ENCODE measurements around the gene OGFOD2.

Gene OGFOD2

DNA sequence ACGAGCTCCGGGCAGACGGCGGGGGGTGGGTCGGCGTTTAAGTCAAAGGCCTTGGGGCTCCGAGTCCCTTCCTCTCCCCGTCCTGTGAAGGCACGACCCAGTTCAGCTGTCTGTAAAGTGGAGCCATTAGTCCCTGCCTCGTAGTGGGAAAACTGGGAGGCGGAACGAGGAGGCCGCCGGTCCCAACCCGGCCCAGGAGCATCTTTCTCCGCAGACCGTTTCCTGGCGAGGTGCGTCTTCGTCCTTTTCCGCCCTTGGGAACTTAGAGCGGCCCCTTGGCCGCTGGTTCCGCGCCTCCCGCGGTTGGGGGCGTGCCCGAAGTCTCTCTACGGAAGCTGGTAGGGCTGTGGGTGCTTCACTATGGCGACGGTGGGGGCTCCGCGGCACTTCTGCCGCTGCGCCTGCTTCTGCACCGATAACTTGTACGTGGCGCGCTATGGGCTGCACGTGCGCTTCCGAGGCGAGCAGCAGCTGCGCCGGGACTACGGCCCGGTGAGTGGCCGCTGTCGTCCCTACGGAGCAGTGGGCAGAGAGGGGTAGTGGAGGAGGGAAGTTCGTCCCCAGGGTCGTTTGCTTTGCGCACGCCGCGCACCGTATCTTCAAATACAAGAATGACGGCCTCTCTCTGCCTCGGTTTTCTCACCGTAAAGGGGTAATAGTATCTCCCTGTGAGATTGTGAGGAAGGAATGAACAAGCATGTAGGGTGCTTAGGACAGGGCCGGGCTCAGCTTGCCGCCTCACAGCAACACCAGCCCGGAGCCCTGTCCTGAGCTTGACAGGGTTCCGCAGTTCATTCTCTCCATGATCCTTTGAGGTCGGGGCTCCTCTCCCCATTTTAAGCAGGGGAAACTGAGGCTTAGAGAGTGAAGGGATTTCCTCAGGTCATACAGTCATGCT, at the start of gene OGFOD2:
TSS of gene OGFOD2 (plus strand) at position 353 of the 898 bp plus-strand sequence. CDS start at position 361, 8 bp downstream.
- H4K20me1 ChIP-seq (ENCODE audit: insufficient read depth), result no peaks in the 10 kb centered on the region
- H2AFZ ChIP-seq (ENCODE audit: low read depth), result peak within 1 kb of the TSS; percentile 97
- peak within 1 kb of the TSS; percentile 93 for H3K9ac ChIP-seq
- H3K4me3 ChIP-seq (IDR thresholded peaks at IDR 0.05; ENCODE audit: insufficient read depth, low read depth, low read length), result peak within 1 kb of the TSS; percentile 44
- H3K27me3 ChIP-seq (ENCODE audit: insufficient read depth, low read depth), result no peaks in the 10 kb centered on the region
- H3K4me1 ChIP-seq (ENCODE audit: low read depth, poor library complexity, severe bottlenecking), result peaks cover 13% of the 10 kb centered on the region
- H3K4me2 ChIP-seq, result peak within 1 kb of the TSS; percentile 89
- no peaks in the 10 kb centered on the region for H3K36me3 ChIP-seq (ENCODE audit: insufficient read depth)
- H3K79me2 ChIP-seq (ENCODE audit: insufficient read depth, low read depth), result peaks cover 11% of the 10 kb centered on the region; the same call in 1 of the 2 replicates
- H3K27ac ChIP-seq, result peak within 1 kb of the TSS; percentile 92
- TF ChIP-seq, protein P1, sequence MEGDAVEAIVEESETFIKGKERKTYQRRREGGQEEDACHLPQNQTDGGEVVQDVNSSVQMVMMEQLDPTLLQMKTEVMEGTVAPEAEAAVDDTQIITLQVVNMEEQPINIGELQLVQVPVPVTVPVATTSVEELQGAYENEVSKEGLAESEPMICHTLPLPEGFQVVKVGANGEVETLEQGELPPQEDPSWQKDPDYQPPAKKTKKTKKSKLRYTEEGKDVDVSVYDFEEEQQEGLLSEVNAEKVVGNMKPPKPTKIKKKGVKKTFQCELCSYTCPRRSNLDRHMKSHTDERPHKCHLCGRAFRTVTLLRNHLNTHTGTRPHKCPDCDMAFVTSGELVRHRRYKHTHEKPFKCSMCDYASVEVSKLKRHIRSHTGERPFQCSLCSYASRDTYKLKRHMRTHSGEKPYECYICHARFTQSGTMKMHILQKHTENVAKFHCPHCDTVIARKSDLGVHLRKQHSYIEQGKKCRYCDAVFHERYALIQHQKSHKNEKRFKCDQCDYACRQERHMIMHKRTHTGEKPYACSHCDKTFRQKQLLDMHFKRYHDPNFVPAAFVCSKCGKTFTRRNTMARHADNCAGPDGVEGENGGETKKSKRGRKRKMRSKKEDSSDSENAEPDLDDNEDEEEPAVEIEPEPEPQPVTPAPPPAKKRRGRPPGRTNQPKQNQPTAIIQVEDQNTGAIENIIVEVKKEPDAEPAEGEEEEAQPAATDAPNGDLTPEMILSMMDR (conservative IDR thresholded peaks at IDR 0.05; ENCODE audit: low read depth, low read length), result no peak

DNA sequence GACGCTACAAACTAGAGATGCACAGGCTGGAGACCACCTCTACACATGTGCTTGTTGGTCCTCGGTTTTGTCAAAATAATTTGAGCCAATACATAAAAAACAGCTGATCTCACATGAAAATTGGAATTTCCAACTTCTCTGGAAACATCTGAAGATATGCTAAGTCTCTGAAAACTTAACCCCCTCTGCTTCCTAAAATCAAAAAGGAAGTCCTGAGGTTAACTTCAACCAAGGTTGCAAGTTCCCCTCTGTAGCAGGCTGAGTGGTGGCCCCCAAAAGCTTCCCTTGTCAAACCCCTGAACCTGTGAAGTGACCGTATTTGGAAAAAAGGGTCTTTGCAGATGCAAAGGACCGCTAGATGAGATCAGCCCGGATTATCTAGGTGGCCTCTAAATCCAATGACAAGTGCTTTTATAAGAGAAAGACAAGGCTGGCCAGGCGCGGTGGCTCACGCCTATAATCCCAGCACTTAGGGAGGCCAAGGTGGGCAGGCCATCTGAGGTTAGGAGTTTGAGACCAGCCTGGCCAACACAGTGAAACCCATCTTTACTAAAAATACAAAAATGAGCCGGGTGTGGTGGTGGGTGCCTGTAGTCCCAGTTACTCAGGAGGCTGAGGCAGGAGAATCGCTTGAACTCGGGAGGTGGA, 47.2 kb upstream of the OGFOD2 start:
- no peak overlapping the region for H3K9ac ChIP-seq
- no peaks in the 10 kb centered on the region for H3K79me2 ChIP-seq (ENCODE audit: insufficient read depth, low read depth)
- H3K27me3 ChIP-seq (ENCODE audit: insufficient read depth, low read depth), result no peaks in the 10 kb centered on the region
- H3K36me3 ChIP-seq (ENCODE audit: insufficient read depth), result no peaks in the 10 kb centered on the region
- no peak overlapping the region for H3K4me3 ChIP-seq (IDR thresholded peaks at IDR 0.05; ENCODE audit: insufficient read depth, low read depth, low read length)
- no peaks in the 10 kb centered on the region for H4K20me1 ChIP-seq (ENCODE audit: insufficient read depth)
- TF ChIP-seq, protein P1 (conservative IDR thresholded peaks at IDR 0.05; ENCODE audit: low read depth, low read length), result no peak
- no peak overlapping the region for H2AFZ ChIP-seq (ENCODE audit: low read depth)
- H3K27ac ChIP-seq, result no peak overlapping the region
- H3K4me2 ChIP-seq, result no peak overlapping the region
- peaks cover 34% of the 10 kb centered on the region for H3K4me1 ChIP-seq (ENCODE audit: low read depth, poor library complexity, severe bottlenecking)

DNA sequence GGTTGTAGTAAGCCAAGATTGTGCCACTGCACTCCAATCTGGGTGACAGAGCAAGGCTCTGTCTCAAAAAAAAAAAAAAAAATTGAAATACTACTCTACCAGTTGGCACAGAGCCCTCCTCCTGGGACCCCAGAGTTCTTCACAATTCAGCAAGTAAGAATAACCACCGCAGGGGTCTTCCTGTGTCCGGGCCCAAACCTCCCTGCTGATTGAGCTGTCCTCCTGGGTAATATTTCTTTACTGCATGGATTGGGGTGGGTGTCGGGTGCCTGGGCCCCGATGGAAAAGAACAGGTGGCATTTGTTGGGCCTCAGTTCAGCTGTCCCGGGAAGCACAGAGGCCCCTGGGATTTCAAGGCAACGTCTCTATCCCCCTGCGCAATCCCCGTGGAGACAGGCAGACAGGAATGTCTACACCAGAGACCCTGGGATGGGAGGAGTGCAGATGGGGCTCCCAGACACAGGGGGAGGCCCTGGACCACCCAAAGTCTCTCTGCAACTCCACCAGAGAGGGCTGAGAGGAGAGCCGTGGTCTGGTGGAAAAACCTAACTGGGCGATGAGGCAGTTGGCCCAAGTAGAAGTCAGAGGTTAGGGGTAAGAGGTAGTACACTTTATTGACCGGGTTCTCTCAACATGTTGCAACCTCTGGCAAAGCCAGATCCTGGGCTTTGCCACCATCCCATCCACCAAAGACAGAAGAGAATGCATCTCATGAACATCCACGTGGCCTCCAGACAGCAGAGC, 46.5 kb upstream of the OGFOD2 start:
- Histone ChIP-seq H3K4me2 (no peak overlapping the region), H3K4me1 (ENCODE audit: low read depth, poor library complexity, severe bottlenecking) (peaks cover 35% of the 10 kb centered on the region), H4K20me1 (ENCODE audit: insufficient read depth) (no peaks in the 10 kb centered on the region), H3K4me3 (IDR thresholded peaks at IDR 0.05; ENCODE audit: insufficient read depth, low read depth, low read length) (no peak overlapping the region), H3K27me3 (ENCODE audit: insufficient read depth, low read depth) (no peaks in the 10 kb centered on the region), H3K36me3 (ENCODE audit: insufficient read depth) (no peaks in the 10 kb centered on the region), H3K27ac (no peak overlapping the region), H3K9ac (no peak overlapping the region), H3K79me2 (ENCODE audit: insufficient read depth, low read depth) (no peaks in the 10 kb centered on the region), H2AFZ (ENCODE audit: low read depth) (no peak overlapping the region)
- TF ChIP-seq, protein P1 (conservative IDR thresholded peaks at IDR 0.05; ENCODE audit: low read depth, low read length), result no peak

DNA sequence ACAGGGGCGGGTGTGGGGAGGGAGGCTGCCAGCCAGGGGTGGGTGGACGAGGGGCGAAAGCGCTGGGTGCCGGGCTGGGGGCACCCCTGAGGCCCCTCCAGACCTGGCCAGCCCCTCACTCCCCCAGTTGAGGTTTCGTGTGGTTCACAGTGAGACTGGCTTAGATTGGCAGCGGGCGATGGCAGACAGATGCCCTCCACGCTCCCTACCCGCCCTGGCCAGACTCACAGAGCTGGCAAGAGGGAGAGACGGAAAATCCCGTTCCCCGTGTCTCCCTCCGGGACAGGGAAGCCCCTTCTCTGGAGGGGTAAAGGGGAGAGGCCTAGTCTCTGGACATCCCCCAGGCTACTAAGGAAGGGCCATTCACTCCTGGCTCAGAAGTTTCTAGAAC, 45.9 kb upstream of the OGFOD2 start:
- no peaks in the 10 kb centered on the region for H4K20me1 ChIP-seq (ENCODE audit: insufficient read depth)
- H3K27me3 ChIP-seq (ENCODE audit: insufficient read depth, low read depth), result no peaks in the 10 kb centered on the region
- H3K79me2 ChIP-seq (ENCODE audit: insufficient read depth, low read depth), result no peaks in the 10 kb centered on the region
- H2AFZ ChIP-seq (ENCODE audit: low read depth), result no peak overlapping the region
- TF ChIP-seq, protein P1 (conservative IDR thresholded peaks at IDR 0.05; ENCODE audit: low read depth, low read length), result no peak
- H3K4me2 ChIP-seq, result no peak overlapping the region
- no peaks in the 10 kb centered on the region for H3K36me3 ChIP-seq (ENCODE audit: insufficient read depth)
- no peak overlapping the region for H3K4me3 ChIP-seq (IDR thresholded peaks at IDR 0.05; ENCODE audit: insufficient read depth, low read depth, low read length)
- H3K4me1 ChIP-seq (ENCODE audit: low read depth, poor library complexity, severe bottlenecking), result peaks cover 39% of the 10 kb centered on the region
- no peak overlapping the region for H3K9ac ChIP-seq
- no peak overlapping the region for H3K27ac ChIP-seq

Measured in KMS-11 (cell line).